Duodenal mucosa (tissue), 2 donors: Measurements from ENCODE around the gene QSOX1.

Experiments used
- H3K27ac ChIP-seq: one replicate; pipeline ENCODE4 v1.7.0; 2013; ENCODE audit warnings: low read depth, low read length
- H3K27me3 ChIP-seq, 2 donors: one replicate each; pipeline ENCODE4 v1.7.0; 2013; ENCODE audit warnings: low read length in 2 of 2, control low read depth in 1 of 2; ENCODE audit not compliant: insufficient read depth in 2 of 2, control insufficient read depth in 1 of 2
- H3K36me3 ChIP-seq, 2 donors: one replicate each; pipeline ENCODE4 v1.7.0; 2013; ENCODE audit warnings: low read length in 2 of 2, control low read depth in 1 of 2; ENCODE audit not compliant: insufficient read depth in 2 of 2, control insufficient read depth in 1 of 2
- H3K4me1 ChIP-seq, 2 donors: one replicate each; pipeline ENCODE4 v1.7.0; 2013; ENCODE audit warnings: low read length in 2 of 2, control low read depth in 1 of 2; ENCODE audit not compliant: insufficient read depth in 2 of 2, control insufficient read depth in 1 of 2
- H3K4me3 ChIP-seq, 2 donors: one replicate each; pipeline ENCODE4 v1.7.0; 2013; ENCODE audit warnings: low read length in 2 of 2, low read depth in 1 of 2
- H3K9ac ChIP-seq, 2 donors: one replicate each; pipeline ENCODE4 v1.7.0; 2013; ENCODE audit warnings: low read length in 2 of 2, low read depth in 1 of 2
- H3K9me3 ChIP-seq, 2 donors: one replicate each; pipeline ENCODE4 v1.7.0; 2013; ENCODE audit warnings: low read length in 2 of 2, control low read depth in 1 of 2; ENCODE audit not compliant: control insufficient read depth in 1 of 2

QSOX1 gene

GRCh38 chr1:180231936-180232335, 77.3 kb downstream of the QSOX1 start:
- no peaks in the 10 kb centered on the region for H3K36me3 ChIP-seq
- no peak overlapping the region for H3K27ac ChIP-seq
- H3K4me1 ChIP-seq: peaks cover 22 to 46% of the 10 kb centered on the region in 2 donors
- peak overlapping the region; percentile 43 to 56 for H3K4me3 ChIP-seq
- no peak overlapping the region for H3K9ac ChIP-seq
- H3K9me3 ChIP-seq: no peaks in the 10 kb centered on the region
- peaks cover 88 to 91% of the 10 kb centered on the region in 2 donors for H3K27me3 ChIP-seq

DNA sequence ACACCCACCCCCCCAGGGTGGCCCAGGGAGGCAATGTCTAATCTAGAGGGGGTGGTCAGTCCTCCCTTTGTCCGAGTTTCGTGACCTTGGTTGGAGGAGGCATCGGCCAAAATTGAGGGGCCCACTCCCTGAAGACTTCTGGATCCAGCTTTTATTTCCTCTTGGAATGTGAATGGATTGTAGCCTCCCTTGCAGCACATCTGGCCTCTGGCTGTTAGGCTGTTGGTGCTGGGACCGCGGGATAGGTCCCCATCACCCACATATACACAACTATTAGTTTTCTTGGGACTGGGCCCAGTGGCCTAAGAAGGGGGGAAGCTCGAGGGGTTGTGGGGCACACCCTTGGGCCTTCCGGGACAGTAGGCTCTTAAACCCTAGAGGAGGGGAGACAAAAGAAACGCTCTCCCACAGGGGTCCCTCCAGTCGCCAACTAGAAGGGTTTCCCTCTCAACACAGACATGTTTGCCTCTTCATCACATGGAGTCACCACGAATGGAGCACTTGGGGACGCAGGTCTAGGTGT, 77.9 kb downstream of the QSOX1 start:
- H3K36me3 ChIP-seq: no peaks in the 10 kb centered on the region
- H3K9me3 ChIP-seq: no peaks in the 10 kb centered on the region
- H3K27me3 ChIP-seq: peaks cover 91 to 93% of the 10 kb centered on the region in 2 donors
- no peak overlapping the region for H3K27ac ChIP-seq
- H3K4me3 ChIP-seq: no peak overlapping the region
- peaks cover 22 to 46% of the 10 kb centered on the region in 2 donors for H3K4me1 ChIP-seq
- H3K9ac ChIP-seq: no peak overlapping the region

DNA sequence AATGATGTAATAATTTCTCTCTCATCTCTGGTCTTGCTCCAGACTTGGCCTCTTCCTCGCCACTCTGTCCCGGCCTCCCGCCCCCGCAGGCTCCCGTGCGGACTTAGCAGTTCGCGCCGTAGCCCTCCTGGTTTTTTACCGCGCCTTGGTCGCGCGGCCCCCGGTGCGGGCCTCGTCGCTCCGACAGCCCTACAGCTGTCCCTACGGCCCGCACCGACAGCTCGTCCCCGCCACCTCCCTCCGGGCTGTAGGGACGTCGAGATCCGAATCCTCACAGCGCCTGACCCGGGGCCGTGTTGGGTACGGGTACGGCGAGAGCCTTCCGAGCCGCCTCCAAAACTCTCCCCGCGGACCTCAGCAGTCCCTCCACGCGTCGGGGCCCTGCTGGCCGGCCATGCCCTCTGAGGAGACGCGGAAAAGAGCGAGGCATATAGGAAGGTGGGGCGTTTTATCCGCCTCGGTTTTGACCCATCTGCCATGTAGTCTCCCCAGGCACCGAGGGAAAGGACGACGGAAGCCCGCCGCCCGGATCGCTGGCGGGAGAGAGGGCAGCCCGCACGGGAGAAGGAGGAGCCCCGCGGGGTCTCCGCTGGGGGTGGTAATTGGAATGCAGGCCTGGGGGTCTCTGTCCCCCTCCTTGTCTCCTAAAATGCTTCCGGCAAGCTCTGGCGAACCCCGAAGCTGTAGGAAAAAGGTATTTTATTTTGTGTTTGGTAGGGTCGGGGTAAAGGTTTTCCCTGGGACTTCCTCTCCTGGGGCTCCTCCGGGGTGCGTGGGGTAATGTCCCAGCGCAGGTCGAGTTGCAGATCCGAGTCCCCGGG, 78.7 kb downstream of the QSOX1 start:
- H3K9ac ChIP-seq: no peak overlapping the region

GRCh38 chr1:180234369-180235076, 79.9 kb downstream of the QSOX1 start:
- H3K9ac ChIP-seq: no peak overlapping the region
- H3K27me3 ChIP-seq: peaks cover 91 to 93% of the 10 kb centered on the region in 2 donors
- no peaks in the 10 kb centered on the region for H3K9me3 ChIP-seq
- peaks cover 22 to 38% of the 10 kb centered on the region in 2 donors for H3K4me1 ChIP-seq
- H3K27ac ChIP-seq: no peak overlapping the region
- no peaks in the 10 kb centered on the region for H3K36me3 ChIP-seq
- H3K4me3 ChIP-seq: peak overlapping the region; percentile 63 to 64

More for the DNA sequence above, 78.7 kb downstream of the QSOX1 start:
- H3K4me3 ChIP-seq: no peak overlapping the region
- peaks cover 22 to 46% of the 10 kb centered on the region in 2 donors for H3K4me1 ChIP-seq
- H3K36me3 ChIP-seq: no peaks in the 10 kb centered on the region
- H3K9me3 ChIP-seq: no peaks in the 10 kb centered on the region
- peaks cover 92 to 93% of the 10 kb centered on the region in 2 donors for H3K27me3 ChIP-seq
- no peak overlapping the region for H3K27ac ChIP-seq

DNA sequence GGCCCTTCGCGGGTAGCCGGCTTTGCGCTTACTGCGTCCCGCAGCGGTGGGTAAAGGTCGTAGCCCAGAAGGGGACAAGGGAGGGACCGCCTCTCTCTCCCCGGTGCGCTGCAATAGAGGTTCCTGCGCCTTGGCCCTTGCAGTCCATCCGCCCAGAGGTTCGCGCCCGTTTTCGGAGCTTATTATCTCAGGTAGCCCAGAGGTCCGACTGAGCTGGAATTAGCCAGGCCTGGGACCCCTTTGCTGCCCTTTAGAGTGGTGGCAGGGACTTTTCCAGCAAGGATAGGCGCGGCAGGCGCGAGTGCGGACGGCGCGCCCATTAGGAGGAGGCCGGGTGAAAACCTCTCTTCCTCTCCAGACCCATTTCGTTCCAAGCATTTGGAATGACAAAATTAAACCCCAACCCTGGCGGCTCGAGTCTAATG, 80.4 kb downstream of the QSOX1 start:
- Histone ChIP-seq H3K36me3 (no peaks in the 10 kb centered on the region), H3K4me1 (peaks cover 22 to 38% of the 10 kb centered on the region in 2 donors), H3K27ac (no peak overlapping the region), H3K27me3 (peaks cover 96 to 98% of the 10 kb centered on the region in 2 donors), H3K4me3 (peak overlapping the region; percentile 63 to 64), H3K9ac (no peak overlapping the region), H3K9me3 (no peaks in the 10 kb centered on the region)

- H3K27me3 ChIP-seq: peaks cover 97 to 98% of the 10 kb centered on the region in 2 donors
- H3K9me3 ChIP-seq: no peaks in the 10 kb centered on the region
- H3K9ac ChIP-seq: no peak overlapping the region
- H3K4me3 ChIP-seq: peak overlapping the region; percentile 45 to 64
- no peaks in the 10 kb centered on the region for H3K36me3 ChIP-seq
- H3K4me1 ChIP-seq: peaks cover 22 to 33% of the 10 kb centered on the region in 2 donors
- no peak overlapping the region for H3K27ac ChIP-seq
These were observed 81.0 kb downstream of the QSOX1 start for GRCh38 chr1:180235502-180236239.

DNA sequence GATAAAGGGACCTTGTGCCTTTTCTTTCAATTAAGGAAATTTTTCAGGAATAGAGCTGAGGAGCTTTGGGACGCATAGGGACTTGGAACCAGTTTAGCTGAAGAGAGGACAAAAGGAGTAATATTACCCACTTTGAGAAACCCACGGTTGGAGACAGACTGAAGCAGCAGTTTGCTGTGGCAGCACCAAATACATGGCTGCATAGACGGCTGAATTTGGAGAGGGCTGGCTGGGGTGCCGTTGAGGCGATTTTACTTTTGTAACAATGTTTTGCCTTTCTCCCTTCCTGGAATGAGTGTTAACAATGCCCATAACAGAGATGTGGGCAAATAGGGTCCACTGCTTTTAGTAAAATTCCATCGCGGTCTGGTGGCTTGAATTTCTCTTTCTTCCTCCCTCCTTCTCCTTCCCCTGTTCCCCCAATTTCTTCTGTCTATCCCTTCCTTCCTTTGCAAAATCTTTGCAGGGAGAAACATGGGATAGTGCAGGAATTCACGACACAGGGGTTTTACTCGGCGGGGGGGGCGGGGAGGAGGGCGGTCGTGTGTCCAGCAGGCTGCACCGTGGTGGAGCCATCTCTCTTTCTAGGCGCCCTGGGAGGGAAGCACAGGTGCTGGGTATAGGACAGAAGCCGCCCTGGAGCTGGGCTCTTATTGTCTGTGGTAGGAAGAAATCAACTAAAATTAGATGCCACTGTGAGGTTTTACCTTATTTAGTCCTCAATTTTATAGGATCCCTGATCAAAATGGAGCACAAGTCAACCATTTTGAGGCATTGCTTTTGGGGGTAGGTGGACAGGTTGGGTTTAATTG, 82.2 kb downstream of the QSOX1 start:
- Histone ChIP-seq H3K36me3 (no peaks in the 10 kb centered on the region), H3K4me1 (peaks cover 18 to 27% of the 10 kb centered on the region in 2 donors), H3K27me3 (peaks cover 94 to 95% of the 10 kb centered on the region in 2 donors), H3K27ac (no peak overlapping the region), H3K4me3 (no peak overlapping the region), H3K9ac (no peak overlapping the region), H3K9me3 (no peaks in the 10 kb centered on the region)

- H3K36me3 ChIP-seq: no peaks in the 10 kb centered on the region
- peaks cover 88 to 92% of the 10 kb centered on the region in 2 donors for H3K27me3 ChIP-seq
- H3K4me1 ChIP-seq: peaks cover 17 to 22% of the 10 kb centered on the region in 2 donors
These were observed 83.3 kb downstream of the QSOX1 start for GRCh38 chr1:180237869-180238476.

GRCh38 chr1:180238675-180239074, 84.0 kb downstream of the QSOX1 start:
- H3K36me3 ChIP-seq: no peaks in the 10 kb centered on the region
- no peaks in the 10 kb centered on the region for H3K9me3 ChIP-seq
- peaks cover 81 to 85% of the 10 kb centered on the region in 2 donors for H3K27me3 ChIP-seq

More at GRCh38 chr1:180237869-180238476, 83.3 kb downstream of the QSOX1 start:
- no peaks in the 10 kb centered on the region for H3K9me3 ChIP-seq
- H3K27ac ChIP-seq: no peak overlapping the region
- no peak overlapping the region for H3K9ac ChIP-seq
- H3K4me3 ChIP-seq: no peak overlapping the region

More at GRCh38 chr1:180238675-180239074, 84.0 kb downstream of the QSOX1 start:
- H3K9ac ChIP-seq: no peak overlapping the region
- H3K4me1 ChIP-seq: peaks cover 15 to 17% of the 10 kb centered on the region in 2 donors
- H3K27ac ChIP-seq: no peak overlapping the region
- H3K4me3 ChIP-seq: no peak overlapping the region
